ENCODE measurements around the gene MTOR.
"Not testable (repeated sequence)": the region's sequence is repeated elsewhere in the genome, so short reads cannot be mapped to it uniquely, and the experiment has no call there.

MTOR gene

GRCh38 chr1:11144570-11145256, 117.6 kb downstream of the MTOR start:
- no peak for FAIRE-seq

GRCh38 chr1:11143907-11144306, 118.4 kb downstream of the MTOR start:
- no peak for FAIRE-seq

- no peak for FAIRE-seq
These were observed 119.0 kb downstream of the MTOR start for GRCh38 chr1:11143401-11143800.

- no peak for FAIRE-seq
These were observed 119.5 kb downstream of the MTOR start for GRCh38 chr1:11142618-11143391.

GRCh38 chr1:11138952-11139351, 123.4 kb downstream of the MTOR start:
- no peak for FAIRE-seq

GRCh38 chr1:11138029-11138428, 124.3 kb downstream of the MTOR start:
- no peak for FAIRE-seq

- FAIRE-seq, result no peak
These were observed 127.5 kb downstream of the MTOR start for GRCh38 chr1:11134898-11135266.

GRCh38 chr1:11134251-11134897, 128.0 kb downstream of the MTOR start:
- no peak for FAIRE-seq

GRCh38 chr1:11132563-11133293, 129.6 kb downstream of the MTOR start:
- no peak for FAIRE-seq

GRCh38 chr1:11131816-11132215, 130.5 kb downstream of the MTOR start:
- FAIRE-seq, result no peak

GRCh38 chr1:11130406-11130805, 131.9 kb downstream of the MTOR start:
- FAIRE-seq, result no peak

GRCh38 chr1:11129649-11130390, 132.5 kb downstream of the MTOR start:
- no peak for FAIRE-seq

- FAIRE-seq, result no peak
These were observed 135.8 kb downstream of the MTOR start for GRCh38 chr1:11126569-11126968.

- FAIRE-seq, result no peak
These were observed 136.4 kb downstream of the MTOR start for GRCh38 chr1:11125931-11126330.

GRCh38 chr1:11124965-11125364, 137.4 kb downstream of the MTOR start:
- FAIRE-seq, result no peak

GRCh38 chr1:11116318-11116717, 146.0 kb downstream of the MTOR start:
- no peak for FAIRE-seq

- FAIRE-seq, result no peak
These were observed 147.4 kb downstream of the MTOR start for GRCh38 chr1:11114966-11115365.

- no peak for FAIRE-seq
These were observed 153.1 kb downstream of the MTOR start for GRCh38 chr1:11109047-11109760.

GRCh38 chr1:11107599-11107998, 154.8 kb downstream of the MTOR start:
- no peak for FAIRE-seq

- no peak for FAIRE-seq
These were observed 156.8 kb downstream of the MTOR start for GRCh38 chr1:11105586-11105985.

- no peak for FAIRE-seq
These were observed 161.0 kb downstream of the MTOR start for GRCh38 chr1:11101347-11101746.

GRCh38 chr1:11100806-11101205, 161.5 kb downstream of the MTOR start:
- not testable (repeated sequence) for FAIRE-seq

Data from colon (tissue), 2 donors.